ACC112 (cell line): ENCODE results near the gene IFRD2.
"Not testable (repeated sequence)": the region's sequence is repeated elsewhere in the genome, so short reads cannot be mapped to it uniquely, and the experiment has no call there.

Source experiments
- H2AFZ ChIP-seq: fragments of 200-600 bp; sonication (generic); one replicate; pipeline ENCODE4 v1.6.0; 2017; ENCODE audit warnings: antibody characterized with exemption, low read length; ENCODE audit not compliant: unreplicated experiment
- H3K27ac ChIP-seq: fragments of 200-600 bp; sonication (generic); 2 replicates; pipeline ENCODE4 v1.5.1; 2014; ENCODE audit warnings: low read depth, mild to moderate bottlenecking, antibody characterized with exemption, low read length, moderate library complexity
- H3K27me3 ChIP-seq: fragments of 200-600 bp; sonication (generic); 2 replicates; pipeline ENCODE4 v1.6.1; 2014; ENCODE audit warnings: mild to moderate bottlenecking, antibody characterized with exemption, low read length, moderate library complexity, mixed read lengths; ENCODE audit not compliant: insufficient read depth
- H3K36me3 ChIP-seq: fragments of 200-600 bp; sonication (generic); 2 replicates; pipeline ENCODE4 v1.6.1; 2016; ENCODE audit warnings: mild to moderate bottlenecking, antibody characterized with exemption, low read length, moderate library complexity, mixed read lengths; ENCODE audit not compliant: insufficient read depth
- H3K4me1 ChIP-seq: fragments of 200-600 bp; sonication (generic); one replicate; pipeline ENCODE4 v1.6.1; 2016; ENCODE audit warnings: low read length, mixed read lengths; ENCODE audit not compliant: insufficient read depth, unreplicated experiment, control insufficient read depth
- H3K4me3 ChIP-seq: fragments of 200-600 bp; sonication (generic); 2 replicates; pipeline ENCODE4 v1.5.1; 2014; ENCODE audit warnings: mild to moderate bottlenecking, low read depth, low read length
- H3K79me2 ChIP-seq: fragments of 200-600 bp; sonication (generic); one replicate; pipeline ENCODE4 v1.6.0; 2016; ENCODE audit warnings: low read length; ENCODE audit not compliant: control insufficient read depth, unreplicated experiment, insufficient read depth

IFRD2 gene

GRCh38 chr3:50318163-50318562, 25.9 kb upstream of the IFRD2 start:
- Histone ChIP-seq H3K36me3 (peaks cover 10% of the 10 kb centered on the region; the same call in 1 of the 2 replicates), H3K4me1 (peaks cover 29% of the 10 kb centered on the region), H2AFZ (no peak overlapping the region), H3K4me3 (no peak overlapping the region), H3K79me2 (peaks cover 22% of the 10 kb centered on the region), H3K27me3 (no peaks in the 10 kb centered on the region), H3K27ac (no peak overlapping the region)

GRCh38 chr3:50317300-50317699, 25.1 kb upstream of the IFRD2 start:
- Histone ChIP-seq H3K36me3 (peaks cover 10% of the 10 kb centered on the region; the same call in 1 of the 2 replicates), H3K4me3 (no peak overlapping the region), H3K79me2 (peaks cover 22% of the 10 kb centered on the region), H3K27me3 (no peaks in the 10 kb centered on the region), H3K4me1 (peaks cover 23% of the 10 kb centered on the region), H3K27ac (no peak overlapping the region), H2AFZ (no peak overlapping the region)

DNA sequence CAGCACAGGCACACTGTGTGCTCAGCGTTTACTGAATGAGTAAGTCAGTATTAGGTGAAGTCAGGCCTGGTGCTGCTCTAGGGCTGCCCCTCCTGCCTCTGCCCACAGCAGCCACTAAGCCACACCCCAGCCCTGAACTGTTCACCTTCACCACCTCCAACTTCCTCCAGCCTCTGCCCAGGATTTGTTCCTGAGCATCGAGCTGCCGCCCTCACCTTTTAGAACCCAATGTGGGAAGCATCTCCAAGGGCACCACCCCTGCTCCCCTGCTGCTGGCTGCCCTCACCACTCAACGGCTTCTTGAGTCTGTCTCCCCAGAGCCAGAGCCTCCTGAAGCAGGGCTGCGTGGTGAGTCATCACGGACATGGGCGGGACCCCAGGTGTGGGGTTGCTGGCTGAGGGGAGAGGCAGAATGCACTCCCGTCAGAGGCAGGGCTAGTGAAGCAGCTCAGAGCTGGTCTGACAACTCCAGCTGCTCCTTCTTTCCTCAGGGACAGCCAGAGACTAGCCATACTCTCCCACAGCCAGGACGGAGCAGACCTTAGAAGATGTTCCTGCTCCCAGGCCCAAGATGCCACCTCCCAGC, 24.5 kb upstream of the IFRD2 start:
- H3K27me3 ChIP-seq: no peaks in the 10 kb centered on the region
- H3K27ac ChIP-seq: no peak overlapping the region
- peaks cover 10% of the 10 kb centered on the region; the same call in 1 of the 2 replicates for H3K36me3 ChIP-seq
- peaks cover 17% of the 10 kb centered on the region for H3K4me1 ChIP-seq
- H2AFZ ChIP-seq: no peak overlapping the region
- H3K79me2 ChIP-seq: peaks cover 22% of the 10 kb centered on the region
- H3K4me3 ChIP-seq: no peak overlapping the region

DNA sequence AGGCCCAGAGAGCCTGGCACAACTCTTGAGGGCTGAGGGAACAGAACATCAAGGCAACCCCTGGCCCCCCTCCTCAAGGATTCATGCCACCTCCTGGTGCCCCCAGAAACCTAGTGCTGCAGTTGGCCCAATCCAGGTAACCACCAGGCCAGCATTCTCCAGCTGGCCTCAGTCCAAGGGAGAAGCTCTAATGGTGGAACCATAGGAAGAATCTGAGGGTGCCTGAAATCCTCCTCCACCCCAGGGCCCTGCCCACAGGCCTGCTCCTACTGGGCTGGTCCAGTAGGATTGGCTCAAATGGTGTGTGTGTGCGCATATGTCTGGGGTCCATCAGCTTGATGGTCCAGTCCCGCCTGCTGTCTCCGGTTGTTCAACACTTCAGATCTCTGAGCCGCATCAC, 22.6 kb upstream of the IFRD2 start:
- H3K79me2 ChIP-seq: peaks cover 13% of the 10 kb centered on the region
- H3K27me3 ChIP-seq: no peaks in the 10 kb centered on the region
- H3K4me1 ChIP-seq: peaks cover 10% of the 10 kb centered on the region
- H3K36me3 ChIP-seq: peaks cover 12% of the 10 kb centered on the region; the same call in 1 of the 2 replicates
- H3K27ac ChIP-seq: no peak overlapping the region
- no peak overlapping the region for H2AFZ ChIP-seq
- H3K4me3 ChIP-seq: no peak overlapping the region

- H3K79me2 ChIP-seq: peaks cover 8% of the 10 kb centered on the region
- H3K4me3 ChIP-seq: no peak overlapping the region
- H2AFZ ChIP-seq: no peak overlapping the region
- peaks cover 10% of the 10 kb centered on the region for H3K4me1 ChIP-seq
- peaks cover 14% of the 10 kb centered on the region; the same call in 1 of the 2 replicates for H3K36me3 ChIP-seq
- H3K27me3 ChIP-seq: no peaks in the 10 kb centered on the region
- no peak overlapping the region for H3K27ac ChIP-seq
Observed at GRCh38 chr3:50314342-50314741, 22.1 kb upstream of the IFRD2 start.

DNA sequence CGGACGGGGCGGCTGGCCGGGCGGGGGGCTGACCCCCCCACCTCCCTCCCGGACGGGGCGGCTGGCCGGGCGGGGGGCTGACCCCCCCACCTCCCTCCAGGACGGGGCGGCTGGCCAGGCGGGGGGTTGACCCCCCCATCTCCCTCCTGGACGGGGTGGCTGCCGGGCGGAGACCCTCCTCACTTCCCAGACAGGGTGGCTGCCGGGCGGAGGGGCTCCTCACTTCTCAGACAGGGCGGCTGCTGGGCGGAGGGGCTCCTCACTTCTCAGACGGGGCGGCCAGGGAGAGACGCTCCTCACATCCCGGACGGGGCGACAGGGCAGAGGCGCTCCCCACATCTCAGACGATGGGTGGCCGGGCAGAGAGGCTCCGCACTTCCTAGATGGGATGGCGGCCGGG, 19.8 kb upstream of the IFRD2 start:
- not testable (repeated sequence) for H3K27me3 ChIP-seq, H2AFZ ChIP-seq, H3K79me2 ChIP-seq, H3K27ac ChIP-seq, H3K4me1 ChIP-seq, H3K4me3 ChIP-seq
- H3K36me3 ChIP-seq: peaks cover 10% of the 10 kb centered on the region; the same call in 1 of the 2 replicates

DNA sequence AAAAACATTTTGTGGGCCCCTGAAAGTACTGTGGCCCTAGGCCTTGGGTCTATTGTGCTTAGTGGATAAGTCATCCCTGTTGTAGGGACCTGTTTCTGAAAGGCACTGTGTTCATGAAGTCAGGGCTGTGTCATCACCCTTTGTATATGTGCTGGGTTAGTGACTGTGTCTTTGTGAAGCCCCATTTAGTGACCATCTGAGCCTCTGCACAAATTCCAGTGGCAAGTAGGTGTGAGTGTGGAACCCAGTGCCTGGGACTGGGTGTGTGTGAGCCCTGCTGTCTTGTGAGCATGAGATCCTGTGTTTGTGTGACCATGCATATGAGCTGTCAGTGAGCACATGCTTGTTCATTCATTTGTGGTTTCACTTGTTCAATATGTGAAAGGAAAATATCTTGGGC, 12.4 kb upstream of the IFRD2 start:
- Histone ChIP-seq H3K27me3 (no peaks in the 10 kb centered on the region), H3K36me3 (peaks cover 3% of the 10 kb centered on the region; the same call in 1 of the 2 replicates), H3K4me1 (peaks cover 16% of the 10 kb centered on the region), H2AFZ (no peak overlapping the region), H3K27ac (no peak overlapping the region), H3K4me3 (no peak overlapping the region), H3K79me2 (peaks cover 3% of the 10 kb centered on the region)

DNA sequence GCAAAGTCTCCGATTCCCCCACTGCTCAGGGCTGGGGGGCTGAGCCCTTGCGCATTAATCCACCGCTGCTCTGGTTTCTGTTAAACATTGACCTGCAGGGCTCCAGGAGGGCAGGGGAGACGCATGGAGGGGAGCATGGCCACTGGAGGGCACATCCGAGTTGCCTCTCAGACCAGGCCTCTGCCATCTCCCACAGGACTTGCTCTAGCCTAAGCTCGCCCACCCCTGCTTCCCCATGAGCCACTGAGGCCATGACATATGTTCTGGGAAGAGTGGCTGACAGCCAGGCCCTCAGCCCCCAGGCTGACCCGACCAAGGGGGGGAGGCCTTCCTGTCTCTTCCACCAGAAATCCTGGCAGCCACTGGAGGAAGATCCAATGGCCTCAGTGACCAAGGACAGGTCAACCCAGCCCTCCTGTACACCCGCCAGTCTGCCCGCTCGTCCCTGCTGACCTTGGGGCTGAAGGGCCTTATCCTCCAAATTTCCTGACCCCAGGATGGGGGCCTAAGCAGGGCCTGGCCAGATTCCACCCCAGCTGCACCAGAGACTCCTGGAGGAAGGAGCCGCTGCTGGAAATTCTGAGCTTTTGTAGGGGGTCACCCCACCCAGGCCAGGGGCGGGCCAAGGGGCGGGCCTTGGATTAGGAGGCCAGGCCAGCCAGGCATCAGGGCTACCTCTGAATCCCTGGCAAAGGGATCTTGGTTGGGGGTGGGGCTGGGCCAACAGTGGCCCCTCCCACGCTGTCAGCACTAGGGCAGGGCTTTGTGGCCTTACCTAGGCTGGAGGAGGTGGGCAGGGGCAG, 11.0 kb upstream of the IFRD2 start, which contains the start of gene HYAL1:
Gene HYAL1 (minus strand): TSS at position 562 of the 803 bp plus-strand sequence. CDS start 618 bp downstream, outside the sequence.
- Histone ChIP-seq H2AFZ (no peak within 1 kb of the TSS), H3K36me3 (no peaks in the 10 kb centered on the region), H3K4me3 (0 out of 2 replicates have a peak within 1 kb of the TSS, but pooled peaks have one; percentile 10), H3K27ac (no peak within 1 kb of the TSS), H3K79me2 (peaks cover 5% of the 10 kb centered on the region), H3K4me1 (peaks cover 17% of the 10 kb centered on the region), H3K27me3 (no peaks in the 10 kb centered on the region)

DNA sequence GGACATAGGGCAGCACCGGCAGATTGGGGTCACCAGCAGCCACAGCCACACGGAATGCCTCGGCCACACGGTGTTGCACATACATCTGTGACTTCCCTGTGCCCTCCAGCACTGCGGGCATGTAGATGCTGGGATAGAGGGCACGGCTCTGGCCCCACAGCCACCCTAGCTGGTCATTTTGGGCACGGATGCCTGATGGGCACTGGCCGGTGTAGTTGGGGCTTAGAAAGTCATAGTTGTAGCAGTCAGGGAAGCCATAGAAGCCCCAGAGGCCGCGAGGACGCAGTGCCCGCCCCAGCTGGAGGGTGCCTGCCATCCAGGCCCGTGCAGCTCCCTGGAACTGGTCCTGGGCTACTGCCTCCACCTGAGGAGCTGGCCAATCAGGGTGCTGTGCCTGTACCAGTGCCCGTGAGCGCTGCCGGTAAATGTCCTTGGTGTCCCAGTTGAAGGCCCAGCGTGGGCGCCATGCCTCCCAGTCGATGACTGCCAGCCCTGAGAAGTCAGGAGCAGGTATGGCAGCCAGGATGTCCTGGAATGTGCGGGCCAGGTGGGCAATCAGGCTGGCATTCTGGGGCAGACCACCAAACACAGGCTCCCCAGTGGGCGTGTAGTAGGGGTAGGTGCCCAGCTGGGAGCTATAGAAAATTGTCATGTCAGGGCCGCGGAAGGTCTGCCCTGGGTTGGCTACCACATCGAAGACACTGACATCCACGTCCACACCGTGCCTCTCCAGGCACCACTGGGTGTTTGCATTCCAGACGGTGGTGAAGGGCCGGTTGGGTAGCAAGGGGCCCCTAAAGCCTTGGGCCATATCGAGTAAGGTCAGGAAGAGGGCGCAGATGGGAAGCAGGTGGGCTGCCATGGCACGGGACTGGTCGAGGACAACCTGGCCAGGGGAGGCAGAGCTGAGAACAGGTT, 10.1 kb upstream of the IFRD2 start:
- no peaks in the 10 kb centered on the region for H3K36me3 ChIP-seq
- no peak overlapping the region for H3K4me3 ChIP-seq
- peaks cover 5% of the 10 kb centered on the region for H3K79me2 ChIP-seq
- H3K27ac ChIP-seq: no peak overlapping the region
- H3K4me1 ChIP-seq: peaks cover 20% of the 10 kb centered on the region
- no peak overlapping the region for H2AFZ ChIP-seq
- H3K27me3 ChIP-seq: no peaks in the 10 kb centered on the region

DNA sequence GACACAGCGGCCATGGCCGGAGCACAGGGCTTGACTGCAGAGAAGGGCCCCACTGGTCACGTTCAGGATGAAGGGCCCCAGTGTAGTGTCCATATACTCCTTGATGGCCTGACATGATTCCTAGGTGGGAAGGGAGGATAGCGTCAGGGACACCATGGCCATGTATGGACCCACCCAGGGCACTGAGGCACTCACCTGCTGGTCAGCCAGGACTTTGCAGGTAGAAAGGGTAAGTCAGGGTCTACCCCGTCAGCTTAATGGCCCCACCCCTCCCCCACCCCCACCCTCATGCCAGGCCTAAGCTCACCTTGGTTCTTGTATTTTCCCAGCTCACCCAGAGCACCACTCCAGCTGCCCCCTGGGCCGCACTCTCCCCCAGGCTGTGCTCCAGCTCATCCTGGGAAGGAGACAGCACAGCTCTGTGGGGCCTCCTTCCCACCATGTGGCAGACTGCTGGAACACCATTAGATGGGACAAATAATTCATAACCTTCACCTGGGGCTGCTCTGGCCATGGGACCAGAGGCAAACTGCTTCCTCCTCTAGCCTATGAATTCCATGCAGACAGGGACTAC, 8.5 kb upstream of the IFRD2 start:
- Histone ChIP-seq H2AFZ (no peak overlapping the region), H3K4me3 (peak overlapping the region; percentile 76), H3K27me3 (no peaks in the 10 kb centered on the region), H3K79me2 (peaks cover 5% of the 10 kb centered on the region), H3K4me1 (peaks cover 20% of the 10 kb centered on the region), H3K36me3 (no peaks in the 10 kb centered on the region), H3K27ac (peak overlapping the region; percentile 82)
